Left renal cortex interstitium (tissue), 4 donors: Measurements from ENCODE around the gene ARHGAP45. TPM values are rescaled to one million over a fixed set of nuclear protein-coding genes. Genes with fewer than 3 reads are reported as not detected.
A peak's percentile ranks its signal among the peaks of the same experiment; 100 is the strongest.

ENCODE experiments used
- DNase-seq, 4 donors: peaks; one replicate each; pipeline ENCODE4 v3.0.0-alpha.2; 2013; ENCODE audit warnings: low read depth in 4 of 4, low spot score in 2 of 4, missing footprints in 1 of 4
- polyA plus RNA-seq, 4 donors: library from polyadenylated mRNA; unstranded; fragments of 120-200 nt; gene quantifications; one replicate each; pipeline ENCODE4 v1.2.1, GENCODE V29; 2013; ENCODE audit not compliant: insufficient read length in 4 of 4

The ARHGAP45 gene
- polyA plus RNA-seq, 4 donors = 9.4 to 14.9 (median 12.2) TPM

- DNase-seq = peak; percentile 83 to 94 (median 91)
These were observed 27.1 kb upstream of the ARHGAP45 start, which contains the start of gene ABCA7 for GRCh38 chr19:1039646-1040475. Gene ABCA7, plus strand, starts transcription at chr19:1040107. Its CDS starts 1,255 bp downstream, at chr19:1041362.

- DNase-seq = peak in 1 of 4 donors; percentile 80
These were observed 26.3 kb upstream of the ARHGAP45 start for GRCh38 chr19:1040476-1041271.

GRCh38 chr19:1041272-1041834, 25.6 kb upstream of the ARHGAP45 start:
- DNase-seq = no peak

GRCh38 chr19:1041835-1042685, 24.9 kb upstream of the ARHGAP45 start:
- DNase-seq = no peak

GRCh38 chr19:1042689-1043511, 24.1 kb upstream of the ARHGAP45 start:
- no peak for DNase-seq

- no peak for DNase-seq
These were observed 21.7 kb upstream of the ARHGAP45 start for GRCh38 chr19:1045247-1045603.

- no peak for DNase-seq
These were observed 20.8 kb upstream of the ARHGAP45 start for GRCh38 chr19:1046117-1046626.

- no peak for DNase-seq
These were observed 19.9 kb upstream of the ARHGAP45 start for GRCh38 chr19:1046836-1047695.

GRCh38 chr19:1047696-1048147, 19.2 kb upstream of the ARHGAP45 start:
- no peak for DNase-seq

GRCh38 chr19:1049106-1049505, 17.9 kb upstream of the ARHGAP45 start:
- no peak for DNase-seq

GRCh38 chr19:1049800-1050199, 17.2 kb upstream of the ARHGAP45 start:
- DNase-seq = no peak

GRCh38 chr19:1050989-1051788, 15.8 kb upstream of the ARHGAP45 start:
- DNase-seq = no peak

- DNase-seq = no peak
These were observed 15.2 kb upstream of the ARHGAP45 start for GRCh38 chr19:1051791-1052190.

GRCh38 chr19:1052349-1052975, 14.5 kb upstream of the ARHGAP45 start:
- DNase-seq = no peak

- no peak for DNase-seq
These were observed 13.5 kb upstream of the ARHGAP45 start for GRCh38 chr19:1053176-1054101.
